Transverse colon (tissue), 3 donors: Measurements from ENCODE around the gene TUG1.

Experiments used
- EP300 ChIP-seq: sonication (generic); formaldehyde crosslinking; IDR thresholded peaks from one replicate; pipeline ENCODE4 v1.6.1; 2017; ENCODE audit warnings: antibody characterized with exemption, low read depth
- POLR2A ChIP-seq: fragments of 450-650 bp; IDR thresholded peaks from one replicate; pipeline ENCODE4 v1.6.1; 2016; ENCODE audit warnings: antibody characterized with exemption, mild to moderate bottlenecking, moderate library complexity
- TF ChIP-seq, protein P1 (sequence below), 5 experiments: fragments of 200-600 bp in 3 of 5; fragments of 450-650 bp in 2 of 5; sonication (generic) in 3 of 5; IDR thresholded peaks; 1 replicate in 2 of 5; 2 replicates in 3 of 5; pipeline ENCODE4 v1.5.1; 2016 to 2017; ENCODE audit warnings: antibody characterized with exemption in 5 of 5, inconsistent platforms in 3 of 5, mild to moderate bottlenecking in 2 of 5, moderate library complexity in 1 of 5

DNA sequence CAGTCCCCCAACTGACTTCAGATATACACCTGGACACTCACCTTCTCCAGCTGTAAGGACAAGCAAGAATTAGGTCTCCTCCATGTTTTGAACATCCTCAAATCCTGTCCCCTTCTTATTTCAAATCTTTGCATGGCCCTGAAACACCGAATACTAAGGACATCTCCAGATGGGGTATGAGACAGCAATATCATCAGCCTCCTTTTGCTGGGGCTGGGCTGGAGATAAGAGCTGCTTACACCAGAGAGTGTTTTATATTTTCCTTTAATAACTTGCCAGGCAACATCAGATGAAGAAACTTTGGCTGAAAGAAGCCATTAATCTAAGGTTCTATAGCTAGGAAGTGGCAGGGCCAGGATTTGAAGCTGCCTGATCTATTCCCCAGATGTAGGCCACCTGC, 21.6 kb downstream of the TUG1 start:
- TF ChIP-seq, protein P1, sequence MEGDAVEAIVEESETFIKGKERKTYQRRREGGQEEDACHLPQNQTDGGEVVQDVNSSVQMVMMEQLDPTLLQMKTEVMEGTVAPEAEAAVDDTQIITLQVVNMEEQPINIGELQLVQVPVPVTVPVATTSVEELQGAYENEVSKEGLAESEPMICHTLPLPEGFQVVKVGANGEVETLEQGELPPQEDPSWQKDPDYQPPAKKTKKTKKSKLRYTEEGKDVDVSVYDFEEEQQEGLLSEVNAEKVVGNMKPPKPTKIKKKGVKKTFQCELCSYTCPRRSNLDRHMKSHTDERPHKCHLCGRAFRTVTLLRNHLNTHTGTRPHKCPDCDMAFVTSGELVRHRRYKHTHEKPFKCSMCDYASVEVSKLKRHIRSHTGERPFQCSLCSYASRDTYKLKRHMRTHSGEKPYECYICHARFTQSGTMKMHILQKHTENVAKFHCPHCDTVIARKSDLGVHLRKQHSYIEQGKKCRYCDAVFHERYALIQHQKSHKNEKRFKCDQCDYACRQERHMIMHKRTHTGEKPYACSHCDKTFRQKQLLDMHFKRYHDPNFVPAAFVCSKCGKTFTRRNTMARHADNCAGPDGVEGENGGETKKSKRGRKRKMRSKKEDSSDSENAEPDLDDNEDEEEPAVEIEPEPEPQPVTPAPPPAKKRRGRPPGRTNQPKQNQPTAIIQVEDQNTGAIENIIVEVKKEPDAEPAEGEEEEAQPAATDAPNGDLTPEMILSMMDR (IDR thresholded peaks at IDR 0.05) = no peak
- TF ChIP-seq EP300 (no peak), POLR2A (no peak)
